ENCODE data around the gene ZNF263. TPM values are rescaled to one million over a fixed set of nuclear protein-coding genes. Genes with fewer than 3 reads are reported as not detected.

ZNF263 gene
- total and polyA plus RNA-seq, 2 donors from 2014 or later: 14.6 to 29.7 TPM

- no peak for FAIRE-seq
- H3K4me3 ChIP-seq (ENCODE audit: low read length in 3 of 3): no peak overlapping the region
- intact Hi-C loops (cut with DNase I): no loop called here
- H3K27me3 ChIP-seq (ENCODE audit: control insufficient read depth, insufficient read depth, low read length): no peaks in the 10 kb centered on the region
- peak in 1 of 5 donors; percentile 22 for DNase-seq
- H3K4me1 ChIP-seq (ENCODE audit: control insufficient read depth in 2 of 3, insufficient read depth in 2 of 3, low read depth in 1 of 3, low read length in 3 of 3): no peaks in the 10 kb centered on the region
- no peaks in the 10 kb centered on the region for H3K9me3 ChIP-seq (ENCODE audit: control insufficient read depth in 2 of 3, insufficient read depth in 1 of 3, low read length in 3 of 3)
- H3K27ac ChIP-seq (ENCODE audit: low read depth in 2 of 2, low read length in 2 of 2): no peak overlapping the region
- no peak overlapping the region for H3K9ac ChIP-seq (ENCODE audit: low read length in 3 of 3)
- no peaks in the 10 kb centered on the region for H3K36me3 ChIP-seq (ENCODE audit: control insufficient read depth in 2 of 3, insufficient read depth in 3 of 3, low read length in 3 of 3)
- TF ChIP-seq CTCF (IDR thresholded peaks at IDR 0.05; ENCODE audit: borderline replicate concordance, extremely low read depth, insufficient read depth): no peak
These were observed 39.4 kb upstream of the ZNF263 start for GRCh38 chr16:3243882-3244281.

GRCh38 chr16:3246002-3246401 is 37.3 kb upstream of the ZNF263 start:
- intact Hi-C loops (cut with DNase I): no loop called here
- H3K27ac ChIP-seq (ENCODE audit: low read depth in 2 of 2, low read length in 2 of 2): no peak overlapping the region
- no peak overlapping the region for H3K4me3 ChIP-seq (ENCODE audit: low read length in 3 of 3)
- H3K9me3 ChIP-seq (ENCODE audit: control insufficient read depth in 2 of 3, insufficient read depth in 1 of 3, low read length in 3 of 3): no peaks in the 10 kb centered on the region
- no peak for TF ChIP-seq CTCF (IDR thresholded peaks at IDR 0.05; ENCODE audit: borderline replicate concordance, extremely low read depth, insufficient read depth)
- no peak for FAIRE-seq
- no peaks in the 10 kb centered on the region for H3K4me1 ChIP-seq (ENCODE audit: control insufficient read depth in 2 of 3, insufficient read depth in 2 of 3, low read depth in 1 of 3, low read length in 3 of 3)
- H3K36me3 ChIP-seq (ENCODE audit: control insufficient read depth in 2 of 3, insufficient read depth in 3 of 3, low read length in 3 of 3): no peaks in the 10 kb centered on the region
- H3K27me3 ChIP-seq (ENCODE audit: control insufficient read depth, insufficient read depth, low read length): no peaks in the 10 kb centered on the region
- no peak for DNase-seq
- H3K9ac ChIP-seq (ENCODE audit: low read length in 3 of 3): no peak overlapping the region

GRCh38 chr16:3246876-3247275 is 36.4 kb upstream of the ZNF263 start:
- Histone ChIP-seq H3K9ac (ENCODE audit: low read length in 3 of 3) (no peak overlapping the region), H3K27me3 (ENCODE audit: control insufficient read depth, insufficient read depth, low read length) (no peaks in the 10 kb centered on the region), H3K9me3 (ENCODE audit: control insufficient read depth in 2 of 3, insufficient read depth in 1 of 3, low read length in 3 of 3) (no peaks in the 10 kb centered on the region), H3K27ac (ENCODE audit: low read depth in 2 of 2, low read length in 2 of 2) (no peak overlapping the region), H3K4me3 (ENCODE audit: low read length in 3 of 3) (no peak overlapping the region), H3K36me3 (ENCODE audit: control insufficient read depth in 2 of 3, insufficient read depth in 3 of 3, low read length in 3 of 3) (no peaks in the 10 kb centered on the region), H3K4me1 (ENCODE audit: control insufficient read depth in 2 of 3, insufficient read depth in 2 of 3, low read depth in 1 of 3, low read length in 3 of 3) (no peaks in the 10 kb centered on the region)
- intact Hi-C loops (cut with DNase I): no loop called here
- FAIRE-seq (no peak), DNase-seq (peak in 1 of 5 donors; percentile 46)
- no peak for TF ChIP-seq CTCF (IDR thresholded peaks at IDR 0.05; ENCODE audit: borderline replicate concordance, extremely low read depth, insufficient read depth)

- peak in 1 of 5 donors; percentile 42 for DNase-seq
- H3K27me3 ChIP-seq (ENCODE audit: control insufficient read depth, insufficient read depth, low read length): no peaks in the 10 kb centered on the region
- intact Hi-C loops (cut with DNase I): no loop called here
- H3K4me3 ChIP-seq (ENCODE audit: low read length in 3 of 3): no peak overlapping the region
- no peaks in the 10 kb centered on the region for H3K4me1 ChIP-seq (ENCODE audit: control insufficient read depth in 2 of 3, insufficient read depth in 2 of 3, low read depth in 1 of 3, low read length in 3 of 3)
- no peak overlapping the region for H3K27ac ChIP-seq (ENCODE audit: low read depth in 2 of 2, low read length in 2 of 2)
- TF ChIP-seq CTCF (IDR thresholded peaks at IDR 0.05; ENCODE audit: borderline replicate concordance, extremely low read depth, insufficient read depth): no peak
- no peak overlapping the region for H3K9ac ChIP-seq (ENCODE audit: low read length in 3 of 3)
- H3K9me3 ChIP-seq (ENCODE audit: control insufficient read depth in 2 of 3, insufficient read depth in 1 of 3, low read length in 3 of 3): no peaks in the 10 kb centered on the region
- FAIRE-seq: no peak
- no peaks in the 10 kb centered on the region for H3K36me3 ChIP-seq (ENCODE audit: control insufficient read depth in 2 of 3, insufficient read depth in 3 of 3, low read length in 3 of 3)
These were observed 34.7 kb upstream of the ZNF263 start for GRCh38 chr16:3248596-3248995.

Measured in kidney (tissue), 14 donors.